Stimulated activated effector memory CD8-positive, alpha-beta T cell treated with anti-CD3 and anti-CD28 coated beads, Interleukin-12 subunit alpha, Interleukin-12 subunit beta, amount 100 ng/mL, for 72 hours (primary cell): ENCODE measurements around the gene PTPRZ1.

Source experiments
- ATAC-seq: fragments of 150-1000 bp; cut with Tn5 transposase; 2 replicates; pipeline ENCODE4 v1.10.0; 2021
- DNase-seq, 2 donors: peaks; one replicate each; pipeline ENCODE4 v3.0.0; 2021 to 2022; ENCODE audit warnings: low spot score in 2 of 2
- H3K27ac Mint-ChIP-seq: one replicate; pipeline ENCODE4 v1.8.0; 2022; ENCODE audit warnings: mild to moderate bottlenecking, mixed read lengths
- H3K36me3 Mint-ChIP-seq: one replicate; pipeline ENCODE4 v1.8.0; 2022; ENCODE audit warnings: mild to moderate bottlenecking, mixed read lengths
- H3K4me1 Mint-ChIP-seq: one replicate; pipeline ENCODE4 v1.8.0; 2022; ENCODE audit warnings: mixed read lengths
- H3K4me3 Mint-ChIP-seq: one replicate; pipeline ENCODE4 v1.8.0; 2022; ENCODE audit warnings: mild to moderate bottlenecking, mixed read lengths
- H3K9me3 Mint-ChIP-seq: one replicate; pipeline ENCODE4 v1.8.0; 2022; ENCODE audit warnings: mixed read lengths

The PTPRZ1 gene

DNA sequence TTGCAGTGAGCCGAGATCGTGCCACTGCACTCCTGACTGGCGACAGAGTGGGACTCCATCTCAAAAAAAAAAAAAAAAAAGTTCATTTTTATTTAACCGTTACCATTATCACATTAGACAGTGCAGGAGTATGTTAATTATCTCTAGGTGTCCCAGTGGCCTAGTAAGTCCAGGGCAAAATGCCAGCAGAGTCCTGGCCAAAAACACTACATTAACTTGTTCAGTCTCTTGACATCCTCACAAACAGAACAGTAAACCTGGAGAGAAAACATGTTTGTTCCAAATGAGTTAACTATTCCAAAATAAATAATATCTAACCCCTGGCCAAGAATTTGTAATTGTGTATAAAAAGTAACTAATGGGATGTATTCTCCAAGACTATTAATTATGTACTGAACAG lies 43.2 kb downstream of the PTPRZ1 start:
- DNase-seq (no peak), ATAC-seq (no peak)
- Mint-ChIP-seq H3K4me1 (no peaks in the 10 kb centered on the region), H3K36me3 (no peaks in the 10 kb centered on the region), H3K4me3 (no peak overlapping the region), H3K9me3 (peaks cover 4% of the 10 kb centered on the region), H3K27ac (no peak overlapping the region)

DNA sequence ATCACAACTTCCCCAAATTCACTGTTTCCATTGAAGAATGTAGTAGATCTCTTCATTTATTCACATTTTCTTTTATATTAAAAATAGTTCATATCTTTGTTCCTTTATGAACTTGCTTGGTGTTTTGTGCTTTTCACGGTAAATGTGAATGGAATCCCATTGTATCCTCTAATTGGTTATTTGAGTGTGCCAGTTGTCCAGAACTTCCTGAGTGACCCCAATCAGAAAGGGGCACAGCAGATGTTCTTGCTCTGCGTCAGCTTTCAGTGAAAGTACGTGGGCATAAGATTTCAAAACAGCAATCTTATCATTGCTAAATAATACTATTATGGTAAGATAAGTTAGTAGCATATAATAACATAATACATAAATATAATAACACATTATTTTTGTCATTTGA lies 47.0 kb downstream of the PTPRZ1 start:
- Mint-ChIP-seq H3K4me1 (no peaks in the 10 kb centered on the region), H3K36me3 (no peaks in the 10 kb centered on the region), H3K4me3 (no peak overlapping the region), H3K9me3 (peaks cover 3% of the 10 kb centered on the region), H3K27ac (no peak overlapping the region)
- no peak for ATAC-seq
- no peak for DNase-seq

DNA sequence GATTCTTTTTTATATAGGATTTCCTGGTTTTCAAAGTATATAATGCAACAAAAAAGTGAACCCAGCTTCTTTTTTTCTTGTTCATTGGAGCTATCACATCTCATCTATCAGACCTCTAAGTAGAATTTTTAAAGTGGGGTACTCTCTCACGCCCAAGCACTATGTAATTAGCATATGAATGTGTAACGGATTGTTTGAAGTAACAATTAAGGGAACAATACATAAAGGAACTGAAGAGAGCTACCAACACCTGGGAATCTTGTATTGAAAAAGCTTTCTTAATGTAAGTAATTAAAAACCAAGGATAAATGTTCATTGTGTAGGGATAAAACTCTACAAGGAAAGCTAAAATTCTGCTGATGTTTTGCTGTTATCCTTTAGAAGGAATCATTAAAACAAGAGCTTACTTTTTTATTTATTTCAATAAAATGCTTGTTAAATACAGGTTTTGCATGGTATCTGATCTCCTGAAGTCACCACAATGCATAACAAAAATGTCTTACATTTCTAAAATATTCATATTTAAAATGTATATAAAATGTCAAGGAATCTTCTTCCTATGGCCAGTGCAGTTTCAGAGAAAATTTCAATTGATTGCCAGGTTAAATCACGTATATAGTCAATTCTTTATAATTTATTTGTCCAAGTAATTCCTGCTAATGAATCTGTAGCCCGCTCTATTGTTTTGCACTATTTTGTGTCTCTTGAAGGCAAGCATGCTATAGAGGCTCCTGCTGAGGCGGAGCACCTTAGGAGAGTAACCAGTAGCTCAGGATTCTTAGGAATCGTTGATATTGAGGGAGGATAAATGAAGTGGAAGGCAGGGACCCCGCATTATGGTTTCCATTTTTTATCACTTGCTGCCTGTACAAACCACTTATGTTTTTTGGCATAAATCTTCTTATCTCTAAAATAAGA lies 51.6 kb downstream of the PTPRZ1 start:
- Mint-ChIP-seq H3K4me3 (no peak overlapping the region), H3K36me3 (no peaks in the 10 kb centered on the region), H3K4me1 (no peaks in the 10 kb centered on the region), H3K27ac (no peak overlapping the region), H3K9me3 (peaks cover 3% of the 10 kb centered on the region)
- ATAC-seq (no peak), DNase-seq (no peak)

DNA sequence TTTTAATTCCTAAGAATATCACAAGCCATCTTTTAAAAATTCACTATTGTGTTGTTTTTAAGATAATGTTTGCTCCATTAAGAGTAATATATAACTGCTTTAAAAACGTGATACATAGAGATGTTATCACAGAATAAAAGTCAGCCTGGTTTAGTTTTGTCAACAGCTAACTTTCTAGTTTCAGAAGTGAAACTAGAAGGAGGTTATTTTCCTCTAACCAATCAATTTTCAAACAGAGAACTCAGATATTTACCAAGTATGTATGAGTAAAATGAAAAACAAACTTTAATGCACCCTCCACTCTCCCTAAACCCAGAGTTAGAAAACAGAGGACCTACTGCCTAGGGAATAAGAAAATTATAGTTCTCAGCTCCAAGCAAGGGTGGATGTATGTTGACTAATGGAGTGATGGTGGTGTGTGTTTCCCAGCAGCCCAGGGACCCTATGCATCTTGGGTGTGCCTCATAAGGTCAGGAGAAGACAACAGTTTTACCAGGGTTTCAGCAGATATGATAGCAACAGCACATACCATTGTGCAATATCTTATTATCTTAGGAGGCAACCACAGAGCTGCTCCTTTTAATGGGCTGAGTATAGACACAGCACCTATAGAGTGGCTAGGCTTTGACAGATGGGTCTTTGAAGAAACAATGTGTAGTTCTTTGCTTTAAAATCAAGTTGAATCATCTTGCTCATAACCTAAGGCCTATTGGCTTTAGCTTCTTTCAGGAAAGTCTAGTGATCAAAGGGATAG lies 58.4 kb downstream of the PTPRZ1 start:
- no peak overlapping the region for H3K4me3 Mint-ChIP-seq
- ATAC-seq (no peak), DNase-seq (no peak)
- H3K27ac Mint-ChIP-seq = no peak overlapping the region
- no peaks in the 10 kb centered on the region for H3K4me1 Mint-ChIP-seq
- no peaks in the 10 kb centered on the region for H3K36me3 Mint-ChIP-seq
- no peaks in the 10 kb centered on the region for H3K9me3 Mint-ChIP-seq

DNA sequence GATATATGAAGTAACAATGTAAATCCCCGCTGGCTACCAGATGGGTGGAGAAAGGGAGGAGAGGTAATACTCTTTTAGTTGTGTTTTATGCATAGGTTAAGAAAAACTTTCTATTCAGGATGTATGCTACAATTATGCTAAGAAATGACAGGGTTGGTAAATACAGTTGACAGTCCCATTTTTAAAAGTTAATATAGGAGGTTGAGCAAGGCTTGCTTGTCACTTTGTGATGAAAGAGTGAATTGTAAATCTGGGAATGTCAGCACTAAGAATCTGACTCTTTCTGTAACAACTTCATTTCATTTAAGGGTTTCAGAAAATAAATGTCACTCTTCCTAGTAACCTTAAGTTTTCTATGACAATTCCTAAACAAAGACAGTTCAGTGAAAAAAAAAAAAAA lies 59.8 kb downstream of the PTPRZ1 start:
- no peaks in the 10 kb centered on the region for H3K4me1 Mint-ChIP-seq
- DNase-seq (no peak), ATAC-seq (no peak)
- no peaks in the 10 kb centered on the region for H3K36me3 Mint-ChIP-seq
- peaks cover 2% of the 10 kb centered on the region for H3K9me3 Mint-ChIP-seq
- no peak overlapping the region for H3K4me3 Mint-ChIP-seq
- no peak overlapping the region for H3K27ac Mint-ChIP-seq

DNA sequence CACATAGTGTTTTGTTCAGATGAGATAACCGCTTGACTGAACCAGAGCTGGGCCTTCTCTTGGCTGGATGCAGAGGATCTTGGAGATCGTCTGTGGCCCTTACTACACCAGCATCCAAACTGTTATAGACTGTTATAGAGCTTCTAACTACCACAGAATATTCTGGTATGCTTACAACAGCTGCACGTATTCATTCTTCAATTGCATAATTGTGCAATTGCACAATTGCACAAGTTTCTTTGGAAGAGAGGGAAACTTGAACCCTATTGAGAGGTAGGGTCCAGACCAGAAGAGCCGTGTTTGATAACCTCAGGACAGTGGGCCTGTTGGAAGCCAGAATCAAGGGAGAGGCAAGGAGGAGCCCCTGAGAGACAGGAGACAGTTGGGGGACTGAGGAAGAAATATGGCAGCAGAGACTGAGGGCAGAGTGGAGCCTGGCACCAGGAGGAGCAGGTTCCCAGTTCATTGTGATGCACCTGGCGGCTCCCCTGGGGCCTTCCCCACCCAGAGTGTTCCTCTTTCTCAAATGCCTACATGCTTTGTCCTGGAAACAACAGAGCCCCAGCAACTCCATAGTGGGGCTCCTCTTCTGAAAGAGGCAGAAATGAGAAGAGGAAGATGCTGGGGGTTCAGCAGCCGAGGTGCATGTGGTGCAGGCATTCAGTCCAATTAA lies 64.1 kb downstream of the PTPRZ1 start:
- Mint-ChIP-seq H3K4me1 (no peaks in the 10 kb centered on the region), H3K36me3 (no peaks in the 10 kb centered on the region), H3K9me3 (peaks cover 2% of the 10 kb centered on the region), H3K27ac (no peak overlapping the region), H3K4me3 (no peak overlapping the region)
- ATAC-seq (no peak), DNase-seq (no peak)

DNA sequence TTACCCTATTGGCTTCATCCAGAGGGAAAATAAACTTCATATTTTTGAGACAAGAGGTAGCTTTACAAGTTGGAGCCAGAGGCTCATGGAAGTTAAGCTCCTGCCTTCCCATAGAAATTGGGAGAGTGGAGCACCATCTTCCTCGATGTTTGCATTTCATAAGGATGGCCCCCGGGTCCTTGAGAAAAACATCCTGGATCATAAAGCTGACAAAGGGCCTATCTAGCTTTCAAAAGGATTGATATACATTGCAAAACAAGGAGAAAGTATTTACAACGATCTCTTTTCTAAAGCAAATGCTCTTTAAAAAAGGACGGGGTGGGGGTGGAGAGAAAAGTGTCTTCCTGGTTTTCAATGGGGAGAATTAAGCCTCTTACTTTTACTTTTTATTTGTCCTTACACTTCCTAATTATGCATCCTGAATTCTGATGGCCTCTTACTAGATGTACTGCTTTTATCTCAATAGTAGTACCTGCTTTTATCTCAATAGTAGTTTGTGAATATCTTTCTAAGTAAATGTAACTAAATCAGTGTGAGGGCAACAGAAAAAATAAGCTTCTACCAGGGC lies 65.6 kb downstream of the PTPRZ1 start:
- Mint-ChIP-seq H3K4me1 (no peaks in the 10 kb centered on the region), H3K4me3 (no peak overlapping the region), H3K27ac (no peak overlapping the region), H3K9me3 (peaks cover 2% of the 10 kb centered on the region), H3K36me3 (no peaks in the 10 kb centered on the region)
- DNase-seq = no peak
- no peak for ATAC-seq

DNA sequence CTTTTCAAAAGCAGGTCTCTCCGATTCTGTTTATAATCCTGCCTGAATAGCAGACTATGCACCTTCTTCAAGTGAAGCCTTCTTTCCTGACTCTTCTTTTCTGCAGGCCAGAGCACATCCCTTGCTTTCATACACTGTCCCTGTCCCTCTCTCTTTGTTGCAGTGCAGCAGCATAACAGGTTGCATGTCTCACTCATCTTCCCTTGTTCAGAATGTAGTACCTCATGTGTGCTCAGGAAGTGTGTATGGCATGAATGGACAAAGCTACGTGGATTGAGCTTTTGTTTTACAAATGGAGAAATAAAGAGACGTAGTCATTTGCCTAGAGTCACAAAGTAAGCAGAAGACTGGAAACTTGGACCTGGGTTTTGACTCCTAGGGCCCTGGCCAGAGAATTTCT lies 68.0 kb downstream of the PTPRZ1 start:
- Mint-ChIP-seq H3K27ac (no peak overlapping the region), H3K4me3 (no peak overlapping the region), H3K4me1 (no peaks in the 10 kb centered on the region), H3K36me3 (no peaks in the 10 kb centered on the region), H3K9me3 (peaks cover 2% of the 10 kb centered on the region)
- DNase-seq = no peak
- ATAC-seq = peak; percentile 11

DNA sequence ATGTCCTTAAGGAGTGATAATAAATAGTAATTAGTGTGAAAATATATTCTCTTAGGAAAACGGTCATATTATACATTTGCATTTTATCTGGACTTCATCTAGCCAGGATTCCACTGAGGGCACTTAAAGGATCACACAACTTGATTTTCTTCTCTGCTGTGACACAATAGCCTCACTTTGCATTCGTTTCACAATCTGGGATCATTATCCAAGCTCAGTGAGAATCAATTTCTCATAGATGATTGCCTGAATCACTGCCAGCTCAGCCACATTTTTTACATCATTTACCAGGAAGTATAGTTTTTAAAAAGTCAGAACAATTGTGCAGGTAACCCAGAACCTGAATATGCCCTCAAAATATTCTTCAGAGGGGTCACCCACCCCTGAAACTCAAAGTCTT lies 68.9 kb downstream of the PTPRZ1 start:
- ATAC-seq = no peak
- H3K4me1 Mint-ChIP-seq = no peaks in the 10 kb centered on the region
- DNase-seq = no peak
- H3K27ac Mint-ChIP-seq = no peak overlapping the region
- H3K9me3 Mint-ChIP-seq = peaks cover 2% of the 10 kb centered on the region
- no peak overlapping the region for H3K4me3 Mint-ChIP-seq
- no peaks in the 10 kb centered on the region for H3K36me3 Mint-ChIP-seq

DNA sequence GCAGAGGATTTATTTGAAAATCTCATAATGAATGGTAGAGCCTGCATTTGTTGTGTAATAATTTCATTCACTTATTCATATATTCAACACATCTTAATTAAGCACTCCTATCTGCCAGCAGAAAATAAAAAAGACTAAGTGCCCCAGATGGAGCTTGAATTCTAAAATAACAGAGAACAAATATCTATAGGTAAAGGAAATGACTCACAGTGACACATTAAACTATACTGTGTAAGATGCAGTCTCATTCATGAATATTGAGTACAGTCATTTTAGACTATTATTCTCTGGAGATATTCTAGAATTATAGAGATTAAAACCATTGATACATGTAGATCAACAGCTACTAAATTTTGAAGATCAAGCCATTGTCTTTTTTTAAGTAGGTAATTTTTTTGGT lies 72.1 kb downstream of the PTPRZ1 start:
- ATAC-seq = no peak
- Mint-ChIP-seq H3K4me1 (no peaks in the 10 kb centered on the region), H3K9me3 (peaks cover 5% of the 10 kb centered on the region), H3K4me3 (no peak overlapping the region), H3K36me3 (no peaks in the 10 kb centered on the region), H3K27ac (no peak overlapping the region)
- DNase-seq = no peak

DNA sequence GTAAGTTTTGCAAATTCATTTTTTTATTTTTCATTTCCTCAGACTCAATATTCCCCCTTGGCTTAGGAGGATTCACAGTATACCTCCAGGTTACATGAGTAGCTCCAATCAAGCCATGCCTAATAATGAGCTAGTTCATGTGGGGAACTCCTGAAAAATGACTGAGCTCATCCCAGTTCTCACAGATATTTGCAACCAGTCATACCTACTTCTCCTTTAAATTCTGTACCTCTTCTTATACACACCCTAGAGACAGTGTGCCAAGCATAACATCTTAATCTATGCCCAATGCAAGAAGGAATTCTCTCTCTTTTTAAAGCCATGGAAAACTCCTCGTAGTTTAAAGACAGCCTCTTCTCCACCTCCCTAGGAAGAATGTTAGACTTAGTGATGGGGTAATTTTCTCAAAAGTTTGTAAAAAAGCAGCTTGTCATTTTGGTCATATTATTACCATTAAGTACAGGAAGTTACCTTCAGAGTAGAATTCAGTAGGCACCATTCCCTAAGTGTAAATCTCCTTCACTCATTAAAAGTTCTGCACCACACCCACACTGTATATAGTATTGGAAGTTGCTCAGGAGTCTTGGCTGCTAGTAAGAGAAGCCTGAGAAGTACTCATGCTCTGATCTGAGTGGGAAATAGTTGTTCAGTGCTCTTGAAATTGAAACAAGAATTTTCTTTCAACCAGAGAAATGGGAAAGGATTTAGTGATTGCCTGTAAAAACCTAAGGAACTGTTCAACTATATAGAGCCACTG lies 72.7 kb downstream of the PTPRZ1 start:
- Mint-ChIP-seq H3K27ac (no peak overlapping the region), H3K4me1 (no peaks in the 10 kb centered on the region), H3K36me3 (no peaks in the 10 kb centered on the region), H3K9me3 (peaks cover 5% of the 10 kb centered on the region), H3K4me3 (no peak overlapping the region)
- no peak for DNase-seq
- ATAC-seq = no peak

DNA sequence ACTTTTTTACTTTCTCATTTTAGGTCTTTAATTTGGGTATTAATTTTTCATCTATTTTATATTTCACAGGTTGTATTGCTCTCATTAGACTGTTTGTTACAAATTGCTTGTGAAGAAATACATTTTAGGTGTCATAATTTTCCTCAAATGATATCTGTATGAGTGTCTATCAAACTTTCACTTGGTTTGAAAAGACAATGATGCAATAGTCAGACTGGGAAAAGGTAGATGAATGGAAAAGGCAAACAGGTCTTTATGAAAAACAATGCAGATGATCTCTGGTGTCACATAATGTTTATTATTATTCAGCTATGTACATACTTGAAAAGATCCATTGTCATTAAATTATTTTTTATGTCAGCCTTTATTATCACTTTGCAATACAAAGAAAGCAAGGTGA lies 80.2 kb downstream of the PTPRZ1 start:
- no peak for ATAC-seq
- Mint-ChIP-seq H3K4me3 (no peak overlapping the region), H3K27ac (no peak overlapping the region), H3K36me3 (no peaks in the 10 kb centered on the region), H3K4me1 (no peaks in the 10 kb centered on the region), H3K9me3 (peaks cover 5% of the 10 kb centered on the region)
- DNase-seq = no peak

DNA sequence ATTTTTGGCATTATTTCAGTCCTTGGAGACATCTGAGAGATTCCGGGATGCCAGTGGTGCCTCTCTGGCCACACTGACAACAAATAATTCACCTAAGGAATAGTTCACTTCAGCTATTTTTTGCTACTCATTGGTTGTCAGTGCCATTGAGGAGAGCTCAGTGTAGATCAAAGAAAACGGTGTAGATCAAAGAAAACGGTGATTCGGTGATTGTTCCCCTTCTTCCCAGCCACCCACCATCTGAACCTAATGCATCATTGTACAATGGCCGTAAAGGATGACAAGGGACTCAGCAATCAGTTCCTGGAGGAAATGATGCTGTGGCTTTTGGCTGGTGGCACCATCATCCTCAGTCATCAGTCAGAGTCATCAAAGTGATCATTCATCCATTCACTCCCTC lies 80.6 kb downstream of the PTPRZ1 start:
- Mint-ChIP-seq H3K9me3 (peaks cover 3% of the 10 kb centered on the region), H3K27ac (no peak overlapping the region), H3K4me3 (no peak overlapping the region), H3K36me3 (no peaks in the 10 kb centered on the region), H3K4me1 (no peaks in the 10 kb centered on the region)
- ATAC-seq = no peak
- DNase-seq = no peak

DNA sequence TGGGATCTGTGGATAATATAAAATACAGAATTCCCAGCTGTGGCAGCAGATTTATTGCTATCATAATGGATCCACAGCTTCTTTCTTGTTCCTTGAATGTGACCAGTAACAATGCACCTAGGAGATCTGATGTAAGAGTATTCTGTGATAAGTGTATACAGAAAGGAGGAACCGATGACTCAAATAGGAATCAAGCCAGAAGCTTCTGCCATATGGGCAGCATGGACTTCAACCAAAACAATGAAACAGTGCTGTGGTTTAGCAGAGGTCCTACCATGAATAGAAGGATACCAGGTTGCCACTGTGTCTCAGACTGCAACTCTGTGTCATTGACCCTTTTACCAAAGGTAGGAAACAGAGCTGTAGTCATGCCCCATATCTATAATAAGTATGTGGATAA lies 81.8 kb downstream of the PTPRZ1 start:
- no peaks in the 10 kb centered on the region for H3K36me3 Mint-ChIP-seq
- no peak for DNase-seq
- no peak for ATAC-seq
- H3K4me3 Mint-ChIP-seq = no peak overlapping the region
- no peaks in the 10 kb centered on the region for H3K4me1 Mint-ChIP-seq
- H3K9me3 Mint-ChIP-seq = peaks cover 2% of the 10 kb centered on the region
- no peak overlapping the region for H3K27ac Mint-ChIP-seq

DNA sequence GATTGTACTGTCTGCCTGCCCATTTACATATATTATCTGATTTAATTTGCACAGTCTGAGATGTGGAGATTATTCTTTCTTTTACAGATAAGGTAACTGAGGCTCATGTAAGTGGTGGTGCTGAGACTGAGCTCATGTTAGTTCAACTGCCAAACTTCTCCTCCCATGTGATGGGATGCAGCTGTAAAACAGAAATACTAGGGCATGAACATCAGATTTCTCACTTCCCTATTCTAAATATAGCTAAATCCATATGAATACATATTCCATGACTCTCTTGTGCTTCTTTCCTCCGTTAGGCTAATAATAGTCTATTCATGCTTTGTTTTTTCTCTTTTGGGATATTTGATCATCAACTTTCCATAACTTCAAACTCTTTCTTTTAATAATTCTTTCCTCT lies 84.7 kb downstream of the PTPRZ1 start:
- H3K27ac Mint-ChIP-seq = no peak overlapping the region
- DNase-seq (no peak), ATAC-seq (no peak)
- no peaks in the 10 kb centered on the region for H3K9me3 Mint-ChIP-seq
- no peak overlapping the region for H3K4me3 Mint-ChIP-seq
- H3K36me3 Mint-ChIP-seq = no peaks in the 10 kb centered on the region
- no peaks in the 10 kb centered on the region for H3K4me1 Mint-ChIP-seq
